HEK293T (cell line): Measurements from ENCODE around the gene CTR9.

ENCODE experiments used
- ARNT ChIP-seq: fragments of 450-650 bp; IDR thresholded peaks from 2 replicates; pipeline ENCODE4 v1.6.1; 2017; ENCODE audit warnings: mild to moderate bottlenecking
- BHLHE40 ChIP-seq: fragments of 450-650 bp; IDR thresholded peaks from 2 replicates; pipeline ENCODE4 v1.6.1; 2016; ENCODE audit warnings: mild to moderate bottlenecking, moderate library complexity, borderline replicate concordance
- CTBP1 ChIP-seq: fragments of 450-650 bp; IDR thresholded peaks from 2 replicates; pipeline ENCODE4 v1.6.1; 2016; ENCODE audit warnings: borderline replicate concordance
- ELF4 ChIP-seq: fragments of 450-650 bp; IDR thresholded peaks from 2 replicates; pipeline ENCODE4 v1.6.1; 2017; ENCODE audit warnings: antibody characterized with exemption
- FOXA1 ChIP-seq: fragments of 450-650 bp; IDR thresholded peaks from 2 replicates; pipeline ENCODE4 v1.6.1; 2016; ENCODE audit warnings: mild to moderate bottlenecking
- FOXK2 ChIP-seq: fragments of 450-650 bp; IDR thresholded peaks from 2 replicates; pipeline ENCODE4 v1.6.1; 2016; ENCODE audit warnings: mild to moderate bottlenecking
- FOXM1 ChIP-seq: fragments of 450-650 bp; IDR thresholded peaks from 2 replicates; pipeline ENCODE4 v1.6.1; 2017; ENCODE audit warnings: mild to moderate bottlenecking, borderline replicate concordance
- NFRKB ChIP-seq: fragments of 450-650 bp; IDR thresholded peaks from 2 replicates; pipeline ENCODE4 v1.6.1; 2016; ENCODE audit warnings: mild to moderate bottlenecking, moderate library complexity
- SP1 ChIP-seq: fragments of 450-650 bp; IDR thresholded peaks from 2 replicates; pipeline ENCODE4 v1.6.1; 2017
- SUZ12 ChIP-seq: fragments of 450-650 bp; IDR thresholded peaks from 2 replicates; pipeline ENCODE4 v1.6.1; 2016; ENCODE audit warnings: mild to moderate bottlenecking
- TARDBP ChIP-seq: fragments of 450-650 bp; IDR thresholded peaks from 2 replicates; pipeline ENCODE4 v1.6.1; 2016
- ZNF384 ChIP-seq: fragments of 450-650 bp; IDR thresholded peaks from 2 replicates; pipeline ENCODE4 v1.6.1; 2016
- TF ChIP-seq, protein P1 (sequence below): fragments of 450-650 bp; IDR thresholded peaks from 2 replicates; pipeline ENCODE4 v1.6.1; 2016

- no peak for TF ChIP-seq ARNT
- no peak for TF ChIP-seq SP1
- no peak for TF ChIP-seq SUZ12
- TF ChIP-seq BHLHE40: no peak
- TF ChIP-seq NFRKB: no peak
- TF ChIP-seq FOXA1: no peak
- TF ChIP-seq FOXM1: no peak
- TF ChIP-seq CTBP1: no peak
- no peak for TF ChIP-seq TARDBP
- TF ChIP-seq, protein P1, sequence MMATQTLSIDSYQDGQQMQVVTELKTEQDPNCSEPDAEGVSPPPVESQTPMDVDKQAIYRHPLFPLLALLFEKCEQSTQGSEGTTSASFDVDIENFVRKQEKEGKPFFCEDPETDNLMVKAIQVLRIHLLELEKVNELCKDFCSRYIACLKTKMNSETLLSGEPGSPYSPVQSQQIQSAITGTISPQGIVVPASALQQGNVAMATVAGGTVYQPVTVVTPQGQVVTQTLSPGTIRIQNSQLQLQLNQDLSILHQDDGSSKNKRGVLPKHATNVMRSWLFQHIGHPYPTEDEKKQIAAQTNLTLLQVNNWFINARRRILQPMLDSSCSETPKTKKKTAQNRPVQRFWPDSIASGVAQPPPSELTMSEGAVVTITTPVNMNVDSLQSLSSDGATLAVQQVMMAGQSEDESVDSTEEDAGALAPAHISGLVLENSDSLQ: no peak
- no peak for TF ChIP-seq FOXK2
- TF ChIP-seq ZNF384: no peak
- TF ChIP-seq ELF4: no peak
These were observed 54.7 kb downstream of the CTR9 start for GRCh38 chr11:10805741-10806140.
